ENCODE data around the gene ZNF474. TPM values are rescaled to one million over a fixed set of nuclear protein-coding genes. Genes with fewer than 3 reads are reported as not detected.

The ZNF474 gene
- total and polyA plus RNA-seq, 2 donors (not counting 1 experiment from before 2014, with no cell fraction given): 0.12 TPM; not detected in 1

DNA sequence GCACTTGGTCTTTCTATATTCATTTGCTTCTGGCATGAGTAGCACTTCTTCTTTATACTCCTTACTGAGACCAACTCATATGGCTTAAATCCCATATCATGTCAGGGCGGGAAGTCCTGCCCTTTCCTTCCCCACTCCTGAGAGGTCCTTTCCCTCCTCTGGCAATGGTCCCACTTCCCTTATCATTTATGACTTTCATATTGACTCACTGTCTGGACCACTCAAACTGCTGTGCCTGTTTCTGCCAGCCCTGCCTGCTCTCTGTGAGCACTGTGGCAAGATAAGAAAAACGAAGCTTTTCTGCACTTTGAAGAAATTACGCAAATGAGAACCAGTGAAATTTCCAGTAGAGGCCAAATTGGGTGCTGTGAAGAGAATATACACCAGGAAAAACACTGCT lies 58.1 kb downstream of the ZNF474 start:
- ATAC-seq (ENCODE audit: low read depth) (no peak), DNase-seq (no peak)
- Mint-ChIP-seq H3K9me3 (ENCODE audit: insufficient read depth) (peaks cover 4% of the 10 kb centered on the region), H3K4me1 (no peaks in the 10 kb centered on the region), H3K4me3 (no peak overlapping the region), H3K27me3 (peaks cover 18% of the 10 kb centered on the region), H3K27ac (no peak overlapping the region)
- H3K4me3 ChIP-seq (ENCODE audit: control extremely low read depth in 1 of 5, extremely low read depth in 1 of 5, insufficient read depth in 1 of 5, low read depth in 2 of 5, low read length in 4 of 5): no peak overlapping the region
- no peaks in the 10 kb centered on the region for H4K20me1 ChIP-seq (ENCODE audit: control insufficient read depth, insufficient read depth, low read length, poor library complexity, severe bottlenecking)
- ChIA-PET CTCF (interaction anchor here (1.2 kb wide), 1 partner anchor 9 kb away, joined by 4 read pairs; no protein-coding TSS in a partner anchor), POLR2A (no interaction called here)
- no peak overlapping the region for H3K9ac ChIP-seq (ENCODE audit: low read length)
- TF ChIP-seq, protein P1, sequence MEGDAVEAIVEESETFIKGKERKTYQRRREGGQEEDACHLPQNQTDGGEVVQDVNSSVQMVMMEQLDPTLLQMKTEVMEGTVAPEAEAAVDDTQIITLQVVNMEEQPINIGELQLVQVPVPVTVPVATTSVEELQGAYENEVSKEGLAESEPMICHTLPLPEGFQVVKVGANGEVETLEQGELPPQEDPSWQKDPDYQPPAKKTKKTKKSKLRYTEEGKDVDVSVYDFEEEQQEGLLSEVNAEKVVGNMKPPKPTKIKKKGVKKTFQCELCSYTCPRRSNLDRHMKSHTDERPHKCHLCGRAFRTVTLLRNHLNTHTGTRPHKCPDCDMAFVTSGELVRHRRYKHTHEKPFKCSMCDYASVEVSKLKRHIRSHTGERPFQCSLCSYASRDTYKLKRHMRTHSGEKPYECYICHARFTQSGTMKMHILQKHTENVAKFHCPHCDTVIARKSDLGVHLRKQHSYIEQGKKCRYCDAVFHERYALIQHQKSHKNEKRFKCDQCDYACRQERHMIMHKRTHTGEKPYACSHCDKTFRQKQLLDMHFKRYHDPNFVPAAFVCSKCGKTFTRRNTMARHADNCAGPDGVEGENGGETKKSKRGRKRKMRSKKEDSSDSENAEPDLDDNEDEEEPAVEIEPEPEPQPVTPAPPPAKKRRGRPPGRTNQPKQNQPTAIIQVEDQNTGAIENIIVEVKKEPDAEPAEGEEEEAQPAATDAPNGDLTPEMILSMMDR (IDR thresholded peaks at IDR 0.05): no peak
- TF ChIP-seq EZH2 (IDR thresholded peaks at IDR 0.05; ENCODE audit: borderline replicate concordance, insufficient read depth, low read depth, low read length, poor library complexity, severe bottlenecking): no peak
- no peak overlapping the region for H2AFZ ChIP-seq (ENCODE audit: insufficient read depth, low read depth, low read length, poor library complexity, severe bottlenecking)
- H3K27ac ChIP-seq (ENCODE audit: low read length in 2 of 2): no peak overlapping the region
- no peak overlapping the region for H3K4me2 ChIP-seq (replicated peaks; ENCODE audit: low read depth, low read length, poor library complexity, severe bottlenecking)
- no peaks in the 10 kb centered on the region for H3K9me3 ChIP-seq (ENCODE audit: control extremely low read depth in 1 of 3, control insufficient read depth in 2 of 3, insufficient read depth in 1 of 3, low read length in 2 of 3)
- H3K79me2 ChIP-seq (ENCODE audit: control insufficient read depth, insufficient read depth, low read length): no peaks in the 10 kb centered on the region
- H3K4me1 ChIP-seq (ENCODE audit: control insufficient read depth in 2 of 2, insufficient read depth in 2 of 2, low read length in 2 of 2): no peaks in the 10 kb centered on the region
- no peaks in the 10 kb centered on the region for H3K36me3 ChIP-seq (replicated peaks in 1 of 2; ENCODE audit: control extremely low read depth in 1 of 2, control insufficient read depth in 1 of 2, extremely low read depth in 1 of 2, insufficient read depth in 2 of 2, low read length in 1 of 2)
- 60% methylated on average over 3 of the region's 3 CpGs for WGBS (ENCODE audit: insufficient coverage)
- intact Hi-C loops (cut with micrococcal nuclease): no loop called here
- peaks cover 0 to 2% (median 0%) of the 10 kb centered on the region in 4 experiments for H3K27me3 ChIP-seq (replicated peaks in 1 of 4; ENCODE audit: control extremely low read depth in 1 of 4, control insufficient read depth in 3 of 4, insufficient read depth in 4 of 4, low read length in 3 of 4)

DNA sequence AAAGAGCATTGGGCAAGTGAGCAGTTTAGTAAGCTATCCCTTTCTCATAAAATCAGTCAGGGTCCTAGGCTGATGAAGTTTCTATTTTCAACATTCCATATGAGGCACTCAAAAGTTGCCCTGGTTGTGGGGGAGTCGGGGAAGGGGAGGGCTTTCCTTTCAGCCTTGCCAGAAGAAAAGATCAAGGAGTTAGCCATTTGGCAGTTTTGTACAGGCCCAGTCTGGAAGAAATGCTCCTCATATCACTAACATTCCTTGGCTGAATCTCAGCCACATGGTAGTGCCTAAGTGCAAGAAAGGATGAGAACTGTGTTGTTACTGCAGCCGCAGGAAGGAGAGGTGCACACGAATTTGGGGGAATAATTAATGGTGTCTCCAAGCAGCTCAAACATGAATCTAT lies 60.8 kb downstream of the ZNF474 start:
- ChIA-PET POLR2A (no interaction called here), CTCF (no interaction called here)
- no peak overlapping the region for H3K4me2 ChIP-seq (replicated peaks; ENCODE audit: low read depth, low read length, poor library complexity, severe bottlenecking)
- H3K9ac ChIP-seq (ENCODE audit: low read length): no peak overlapping the region
- H3K4me3 ChIP-seq (ENCODE audit: control extremely low read depth in 1 of 5, extremely low read depth in 1 of 5, insufficient read depth in 1 of 5, low read depth in 2 of 5, low read length in 4 of 5): no peak overlapping the region
- WGBS (ENCODE audit: insufficient coverage): 80% methylated on average over 1 of the region's 3 CpGs
- H2AFZ ChIP-seq (ENCODE audit: insufficient read depth, low read depth, low read length, poor library complexity, severe bottlenecking): no peak overlapping the region
- ATAC-seq (ENCODE audit: low read depth) (no peak), DNase-seq (no peak)
- intact Hi-C loops (cut with micrococcal nuclease): loop anchor here (10.0 kb wide), 2 partner anchors 1155 to 1425 kb away; no protein-coding TSS in a partner anchor
- H3K27me3 Mint-ChIP-seq: peaks cover 23% of the 10 kb centered on the region
- no peaks in the 10 kb centered on the region for H4K20me1 ChIP-seq (ENCODE audit: control insufficient read depth, insufficient read depth, low read length, poor library complexity, severe bottlenecking)
- H3K79me2 ChIP-seq (ENCODE audit: control insufficient read depth, insufficient read depth, low read length): no peaks in the 10 kb centered on the region
- H3K9me3 ChIP-seq (ENCODE audit: control extremely low read depth in 1 of 3, control insufficient read depth in 2 of 3, insufficient read depth in 1 of 3, low read length in 2 of 3): no peaks in the 10 kb centered on the region
- no peaks in the 10 kb centered on the region for H3K36me3 ChIP-seq (replicated peaks in 1 of 2; ENCODE audit: control extremely low read depth in 1 of 2, control insufficient read depth in 1 of 2, extremely low read depth in 1 of 2, insufficient read depth in 2 of 2, low read length in 1 of 2)
- no peak overlapping the region for H3K27ac Mint-ChIP-seq
- H3K27me3 ChIP-seq (replicated peaks in 1 of 4; ENCODE audit: control extremely low read depth in 1 of 4, control insufficient read depth in 3 of 4, insufficient read depth in 4 of 4, low read length in 3 of 4): no peaks in the 10 kb centered on the region
- H3K4me1 Mint-ChIP-seq: no peaks in the 10 kb centered on the region
- H3K4me3 Mint-ChIP-seq: no peak overlapping the region
- TF ChIP-seq EZH2 (IDR thresholded peaks at IDR 0.05; ENCODE audit: borderline replicate concordance, insufficient read depth, low read depth, low read length, poor library complexity, severe bottlenecking): no peak
- TF ChIP-seq, protein P1 (IDR thresholded peaks at IDR 0.05): no peak
- no peak overlapping the region for H3K27ac ChIP-seq (ENCODE audit: low read length in 2 of 2)
- H3K4me1 ChIP-seq (ENCODE audit: control insufficient read depth in 2 of 2, insufficient read depth in 2 of 2, low read length in 2 of 2): no peaks in the 10 kb centered on the region
- peaks cover 4% of the 10 kb centered on the region for H3K9me3 Mint-ChIP-seq (ENCODE audit: insufficient read depth)

Measured in B cell (primary cell).